HCT116 (cell line): Measurements from ENCODE around the gene SNCA. TPM values are rescaled to one million over a fixed set of nuclear protein-coding genes. Genes with fewer than 3 reads are reported as not detected.

Experiments used
- ATAC-seq: fragments of 200-7000 bp; cut with Tn5 transposase; 2 replicates; pipeline ENCODE4 v1.9.1; 2020; ENCODE audit warnings: mild to moderate bottlenecking, moderate library complexity
- BruUV-seq: library from RNA; stranded (reverse); fragments of 400-500 nt; replicated peaks from 2 replicates; lab custom pipeline; 2021; lab: Mats Ljungman, UMichigan
- CTCF ChIA-PET: fragments of 300-600 bp; sonication (Branson Sonifier 250); formaldehyde crosslinking; loops from one replicate; lab custom pipeline; 2021; ENCODE audit warnings: antibody characterized with exemption; lab: Charles Lee
- POLR2A ChIA-PET: fragments of 300-600, 350-600 bp; sonication (Branson Sonifier 250); formaldehyde crosslinking; loops from one replicate; lab custom pipeline; 2021; ENCODE audit warnings: antibody characterized with exemption; lab: Charles Lee
- RAD21 ChIA-PET, 2 experiments: fragments of 300-600 bp; sonication (Branson Sonifier 250); formaldehyde crosslinking; loops; one replicate each; lab custom pipeline; 2023; ENCODE audit warnings: low total read pairs in 2 of 2; ENCODE audit not compliant: uncharacterized antibody in 2 of 2, unreplicated experiment in 2 of 2, low non-redundant PET in 1 of 2; lab: Charles Lee
- DNase-seq: peaks from one replicate; pipeline ENCODE4 v3.0.0-alpha.2; 2010; ENCODE audit warnings: low read depth, low spot score
- H2AFZ ChIP-seq: fragments of 200-600 bp; shearing (Covaris generic), sonication (generic); 2 replicates; pipeline ENCODE4 v1.6.1; 2017; ENCODE audit warnings: low read depth, mixed run types, mixed read lengths, antibody characterized with exemption, low read length; ENCODE audit not compliant: poor library complexity, severe bottlenecking
- H3K27ac ChIP-seq: 2 replicates; pipeline ENCODE4 v1.5.1; 2012; ENCODE audit warnings: low read depth, low read length
- H3K27me3 ChIP-seq: fragments of 200-600 bp; sonication (generic); 2 replicates; pipeline ENCODE4 v1.6.1; 2016; ENCODE audit warnings: mixed run types, low read length, mixed read lengths; ENCODE audit not compliant: insufficient read depth
- H3K36me3 ChIP-seq, 2 experiments: fragments of 200-500 bp in 1 of 2; fragments of 200-600 bp in 1 of 2; sonication (Bioruptor generic) in 1 of 2; sonication (generic) in 1 of 2; 2 replicates each; pipeline versions ENCODE4 v1.5.1 to v1.6.1; 2014 to 2016; ENCODE audit warnings: low read length in 2 of 2, inconsistent platforms in 1 of 2, mixed read lengths in 1 of 2, mixed run types in 1 of 2; ENCODE audit not compliant: insufficient read depth in 2 of 2, control insufficient read depth in 1 of 2
- H3K4me1 ChIP-seq, 2 experiments: fragments of 200-600 bp in 1 of 2; sonication (generic) in 1 of 2; 2 replicates each; pipeline versions ENCODE4 v1.5.1 to v1.6.1; 2012 to 2017; ENCODE audit warnings: low read length in 2 of 2, inconsistent platforms in 1 of 2, mild to moderate bottlenecking in 1 of 2, mixed read lengths in 1 of 2, mixed run types in 1 of 2, moderate library complexity in 1 of 2; ENCODE audit not compliant: insufficient read depth in 2 of 2, control insufficient read depth in 1 of 2
- H3K4me2 ChIP-seq: fragments of 200-600 bp; sonication (generic); 2 replicates; pipeline ENCODE4 v1.6.1; 2017; ENCODE audit warnings: mixed run types, low read length, mixed read lengths
- H3K4me3 ChIP-seq, 2 experiments: fragments of 200-600 bp in 1 of 2; sonication (generic) in 1 of 2; replicated peaks in 1 of 2; 2 replicates each; pipeline ENCODE4 v1.5.1; 2011 to 2016; ENCODE audit warnings: low read length in 2 of 2, control low read depth in 1 of 2, low read depth in 1 of 2, mild to moderate bottlenecking in 1 of 2, mixed read lengths in 1 of 2, mixed run types in 1 of 2
- H3K79me2 ChIP-seq: fragments of 200-600 bp; sonication (generic); 2 replicates; pipeline ENCODE4 v1.6.1; 2017; ENCODE audit warnings: mild to moderate bottlenecking, mixed run types, low read length, moderate library complexity, mixed read lengths; ENCODE audit not compliant: insufficient read depth
- H3K9ac ChIP-seq: fragments of 200-600 bp; sonication (generic); 2 replicates; pipeline ENCODE4 v1.6.1; 2016; ENCODE audit warnings: low read length, mixed read lengths
- H3K9me2 ChIP-seq: fragments of 200-600 bp; sonication (generic), shearing (Covaris generic); 2 replicates; pipeline ENCODE4 v1.6.1; 2017; ENCODE audit warnings: mixed run types, mild to moderate bottlenecking, moderate library complexity; ENCODE audit not compliant: insufficient read depth
- H3K9me3 ChIP-seq, 2 experiments: fragments of 200-500 bp in 1 of 2; fragments of 200-600 bp in 1 of 2; sonication (Bioruptor generic) in 1 of 2; sonication (generic) in 1 of 2; 2 replicates each; pipeline ENCODE4 v1.6.1; 2014 to 2017; ENCODE audit warnings: low read length in 2 of 2, mixed read lengths in 2 of 2, inconsistent platforms in 1 of 2, low read depth in 1 of 2, mild to moderate bottlenecking in 1 of 2, mixed run types in 1 of 2, moderate library complexity in 1 of 2; ENCODE audit not compliant: control insufficient read depth in 1 of 2, insufficient read depth in 1 of 2
- H4K20me1 ChIP-seq: fragments of 200-600 bp; sonication (generic), shearing (Covaris generic); 2 replicates; pipeline ENCODE4 v1.6.1; 2017; ENCODE audit warnings: mixed run types, mild to moderate bottlenecking, moderate library complexity; ENCODE audit not compliant: insufficient read depth
- CBX3 ChIP-seq: IDR thresholded peaks from 2 replicates; pipeline ENCODE4 v1.6.1; 2012; ENCODE audit warnings: low read depth
- CEBPB ChIP-seq: IDR thresholded peaks from 2 replicates; pipeline ENCODE4 v1.6.1; 2012; ENCODE audit warnings: low read depth
- ELF1 ChIP-seq: IDR thresholded peaks from 2 replicates; pipeline ENCODE4 v1.6.1; 2012; ENCODE audit warnings: low read depth, borderline replicate concordance
- REST ChIP-seq: IDR thresholded peaks from 2 replicates; pipeline ENCODE4 v1.6.1; 2012; ENCODE audit warnings: low read depth
- ZBTB33 ChIP-seq: IDR thresholded peaks from 2 replicates; pipeline ENCODE4 v1.6.1; 2011; ENCODE audit warnings: mild to moderate bottlenecking, low read length, moderate library complexity; ENCODE audit not compliant: insufficient replicate concordance; ENCODE audit errors: extremely low read depth
- ZFX ChIP-seq: fragments of 450-650 bp; IDR thresholded peaks from 2 replicates; pipeline ENCODE4 v1.6.1; 2017
- intact Hi-C: fragments of 100-400 bp; cut with micrococcal nuclease; formaldehyde crosslinking; loops from 2 replicates; pipeline ENCODE4 v1.10.0; 2022
- total RNA-seq: library from RNA; stranded (reverse); gene quantifications from one replicate; pipeline ENCODE4 v1.2.1, GENCODE V29; 2021; ENCODE audit not compliant: unreplicated experiment

The SNCA gene
- total RNA-seq, 1 experiment from 2014 or later: 1.0 TPM

GRCh38 chr4:89719536-89720090 is 117.3 kb downstream of the SNCA start:
- Histone ChIP-seq H3K79me2 (no peaks in the 10 kb centered on the region), H3K4me3 (no peak overlapping the region), H3K4me1 (no peaks in the 10 kb centered on the region), H3K9me2 (no peaks in the 10 kb centered on the region), H2AFZ (no peak overlapping the region), H3K9ac (no peak overlapping the region), H3K9me3 (no peaks in the 10 kb centered on the region), H4K20me1 (no peaks in the 10 kb centered on the region), H3K36me3 (no peaks in the 10 kb centered on the region), H3K27me3 (no peaks in the 10 kb centered on the region), H3K27ac (no peak overlapping the region), H3K4me2 (no peak overlapping the region)
- no peak for ATAC-seq
- no peak for TF ChIP-seq CBX3
- no peak for TF ChIP-seq ZFX
- no peak for TF ChIP-seq CEBPB
- TF ChIP-seq ZBTB33: no peak
- TF ChIP-seq REST: no peak
- no peak for TF ChIP-seq ELF1
- RAD21 ChIA-PET: no interaction called here
- POLR2A ChIA-PET: no interaction called here
- CTCF ChIA-PET: no interaction called here
- no TSS peak for BruUV-seq
- intact Hi-C loops: no loop called here
- no peak for DNase-seq
